NCI-H2196 (cell line): Measurements from ENCODE around the gene NKPD1.

ENCODE experiments used
- DNase-seq: peaks from one replicate; lab custom pipeline; 2025; ENCODE audit not compliant: unreplicated experiment; lab: John Stamatoyannopoulos, UW

The NKPD1 gene, protein sequence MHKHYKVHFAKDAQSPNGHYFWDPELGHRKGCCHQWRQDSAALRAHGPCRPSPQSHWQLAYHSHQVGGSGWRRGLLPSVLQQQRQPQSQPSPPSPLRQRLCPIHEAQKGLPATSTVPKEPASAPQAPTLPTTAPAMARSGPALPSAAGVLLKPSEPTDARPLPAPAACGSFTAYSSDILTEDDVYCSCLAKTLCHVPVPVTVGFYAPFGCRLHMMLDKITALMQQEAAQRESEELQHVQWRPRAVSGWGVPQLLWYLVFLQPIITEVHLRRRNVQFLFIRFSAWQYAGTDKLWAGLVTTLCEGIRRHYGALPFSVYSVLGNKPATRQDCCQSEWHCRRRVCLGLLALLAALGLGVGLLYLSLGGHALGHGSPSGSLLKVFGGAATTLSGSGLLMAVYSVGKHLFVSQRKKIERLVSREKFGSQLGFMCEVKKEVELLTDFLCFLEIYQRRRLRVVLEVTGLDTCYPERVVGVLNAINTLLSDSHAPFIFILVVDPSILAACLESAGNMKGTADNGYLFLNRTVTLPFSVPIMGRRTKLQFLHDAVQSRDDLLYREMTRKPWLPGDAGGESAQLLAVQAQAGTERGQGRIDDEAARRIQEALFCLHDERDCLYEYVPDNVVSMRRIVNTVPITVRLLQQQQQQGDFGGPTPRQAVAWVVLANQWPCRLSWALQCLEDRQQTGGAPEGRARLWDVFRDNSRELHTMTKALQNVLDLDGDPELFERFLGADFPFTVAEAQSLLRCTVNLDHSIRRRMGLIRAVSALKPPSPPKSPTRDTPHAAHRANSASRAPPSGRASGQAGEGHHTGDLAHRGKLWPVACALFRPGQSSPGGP

GRCh38 chr19:45160870-45161737 is at the start of gene NKPD1:
NKPD1 (minus strand) TSS chr19:45160982; CDS start chr19:45160150, 832 bp downstream.
- no peak for DNase-seq

DNA sequence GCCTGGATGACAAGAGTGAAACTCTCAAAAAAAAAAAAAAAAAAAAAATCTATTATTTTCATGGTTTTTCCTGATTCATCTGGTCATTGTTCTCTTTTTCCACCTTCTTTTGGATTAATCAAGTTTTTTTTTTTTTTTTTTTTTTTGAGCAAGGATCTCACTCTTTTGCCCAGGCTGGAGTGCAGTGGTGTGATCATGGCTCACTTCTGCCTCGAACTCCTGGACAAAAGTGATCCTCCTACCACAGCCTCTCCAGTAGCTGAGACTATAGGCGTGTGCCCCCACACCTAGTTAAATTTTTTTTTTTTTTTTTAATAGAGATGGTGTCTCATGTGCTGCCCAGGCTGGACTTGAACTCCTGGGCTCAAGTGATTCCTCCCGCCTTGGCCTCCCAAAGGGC is 45.5 kb upstream of the NKPD1 start:
- DNase-seq, result no peak

DNA sequence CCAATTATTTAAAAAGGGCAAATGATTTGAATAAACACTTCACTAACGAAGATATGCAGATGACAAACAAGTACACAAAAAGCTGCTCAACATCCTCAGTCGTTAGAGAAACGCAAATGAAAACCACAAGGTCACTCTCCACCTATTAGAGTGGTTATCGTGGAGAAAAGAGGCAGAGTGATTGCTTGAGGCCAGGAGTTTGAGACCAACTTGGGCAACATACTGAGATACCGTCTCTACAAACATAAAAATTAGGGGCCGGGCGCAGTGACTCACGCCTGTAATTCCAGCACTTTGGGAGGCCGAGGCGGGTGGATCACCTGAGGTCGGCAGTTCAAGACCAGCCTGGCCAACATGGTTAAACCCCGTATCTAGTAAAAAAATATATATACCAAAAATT is 45.0 kb upstream of the NKPD1 start:
- DNase-seq, result no peak

GRCh38 chr19:45202637-45203036 is 41.9 kb upstream of the NKPD1 start:
- DNase-seq, result no peak

GRCh38 chr19:45200568-45200967 is 39.8 kb upstream of the NKPD1 start:
- DNase-seq, result no peak

- no peak for DNase-seq
Measured at GRCh38 chr19:45195764-45196163, 35.0 kb upstream of the NKPD1 start.

DNA sequence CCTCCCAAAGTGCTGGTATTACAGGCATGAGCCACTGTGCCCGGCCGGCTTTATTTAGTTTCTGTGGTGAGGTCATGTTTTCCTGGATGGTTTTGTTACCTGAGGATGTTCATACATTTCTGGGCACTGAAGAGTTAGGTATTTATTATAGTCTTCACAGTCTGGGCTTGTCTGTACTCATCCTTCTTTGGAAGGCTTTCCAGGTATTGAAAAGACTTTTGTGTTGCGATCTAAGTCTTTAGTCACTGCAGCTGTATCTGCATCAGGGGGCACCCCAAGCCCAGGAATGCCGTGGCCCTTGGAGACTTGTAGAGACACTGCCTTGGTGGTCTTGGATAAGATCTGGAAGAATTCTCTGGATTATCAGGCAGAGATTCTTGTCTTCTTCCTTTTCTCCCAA is 30.6 kb upstream of the NKPD1 start:
- DNase-seq, result no peak

- DNase-seq, result no peak
Measured at GRCh38 chr19:45189971-45190370, 29.2 kb upstream of the NKPD1 start.

DNA sequence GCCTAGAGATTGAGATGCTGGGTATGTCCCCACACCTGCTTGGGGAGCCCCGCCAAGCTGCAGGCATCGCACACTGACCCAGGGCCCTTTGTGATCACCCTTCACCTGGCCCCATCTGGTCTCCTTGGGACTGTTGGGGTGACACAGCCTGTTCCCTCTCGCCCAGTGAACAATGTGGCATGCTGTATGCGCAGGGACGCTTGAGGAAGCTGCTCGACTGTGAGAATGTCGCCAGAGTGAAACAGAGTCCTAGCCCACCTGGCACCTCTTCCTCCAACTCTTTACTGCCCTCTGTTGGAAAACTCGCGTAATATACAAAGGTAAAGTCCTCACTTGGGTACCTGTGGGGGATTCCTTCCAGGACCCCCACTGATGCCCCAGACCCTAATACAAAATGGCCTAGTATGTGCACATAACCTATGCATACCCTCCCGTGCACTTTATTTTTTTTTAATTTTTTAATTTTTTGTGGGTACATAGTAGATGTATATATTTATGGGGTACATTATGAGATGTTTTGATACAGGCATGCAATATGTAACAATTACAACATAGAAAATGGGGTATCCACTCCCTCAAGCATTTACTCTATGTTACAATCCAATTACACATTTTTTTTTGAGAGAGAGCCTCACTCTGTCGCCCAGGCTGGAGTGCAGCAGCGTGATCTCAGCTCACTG is 26.8 kb upstream of the NKPD1 start:
- peak; percentile 66 for DNase-seq

- no peak for DNase-seq
Measured at GRCh38 chr19:45186509-45187334, 25.9 kb upstream of the NKPD1 start.

DNA sequence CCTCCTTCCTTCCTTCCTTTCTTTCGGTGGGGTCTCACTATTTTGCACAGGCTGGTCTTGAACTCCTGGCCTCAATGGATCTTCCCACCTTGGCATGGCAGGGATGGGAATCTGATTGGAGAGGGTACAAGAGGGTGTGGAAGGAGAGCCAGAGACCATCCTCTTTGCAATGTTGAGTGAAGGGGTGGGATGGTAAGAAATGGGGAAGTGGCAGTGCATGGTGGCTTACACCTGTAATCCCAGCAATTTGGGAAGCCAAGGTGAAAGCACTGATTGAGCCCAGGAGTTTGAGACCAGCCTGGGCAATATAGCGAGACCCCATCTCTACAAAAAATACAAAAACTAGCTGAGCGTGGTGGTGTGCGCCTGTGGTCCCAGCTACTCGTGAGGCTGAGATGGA is 23.3 kb upstream of the NKPD1 start:
- DNase-seq, result no peak

DNA sequence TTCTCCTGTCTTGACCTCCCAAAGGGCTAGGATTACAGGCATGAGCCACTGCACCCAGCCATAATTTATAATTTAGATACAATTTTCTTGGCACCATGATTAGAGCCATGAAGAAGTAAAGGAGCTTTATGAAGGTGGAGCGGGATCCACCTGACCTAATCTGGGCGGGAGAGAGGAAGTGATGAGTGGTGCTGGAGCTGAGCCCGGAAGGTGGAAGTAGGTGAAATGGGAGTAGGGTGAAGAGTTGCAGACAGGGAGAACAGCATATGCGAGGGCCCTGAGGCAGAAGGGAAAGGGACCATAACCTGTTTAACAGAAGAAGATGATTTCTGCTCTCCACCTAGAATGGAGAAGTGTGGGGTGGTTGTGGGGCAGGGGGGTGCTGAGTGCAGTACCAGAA is 22.0 kb upstream of the NKPD1 start:
- no peak for DNase-seq

DNA sequence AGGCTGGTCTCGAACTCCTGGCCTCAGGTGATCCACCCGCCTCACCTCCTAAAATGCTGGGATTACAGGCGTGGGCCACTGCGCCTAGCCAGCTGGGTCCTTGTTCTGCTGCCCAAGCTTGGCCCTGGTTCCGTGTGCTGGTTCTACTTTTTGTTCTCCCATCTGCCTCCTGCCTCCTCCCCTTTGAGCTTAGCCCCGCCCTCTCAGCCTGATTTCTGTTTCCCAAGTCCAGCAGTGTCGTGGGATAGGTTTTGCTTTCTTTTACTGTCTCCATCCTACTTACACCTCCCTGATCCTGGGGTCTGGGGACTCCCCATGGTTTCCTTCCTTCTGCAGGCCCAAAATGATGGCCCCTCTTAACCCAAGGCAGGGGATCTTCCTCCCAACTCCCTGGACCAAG is 20.2 kb upstream of the NKPD1 start:
- DNase-seq, result no peak

DNA sequence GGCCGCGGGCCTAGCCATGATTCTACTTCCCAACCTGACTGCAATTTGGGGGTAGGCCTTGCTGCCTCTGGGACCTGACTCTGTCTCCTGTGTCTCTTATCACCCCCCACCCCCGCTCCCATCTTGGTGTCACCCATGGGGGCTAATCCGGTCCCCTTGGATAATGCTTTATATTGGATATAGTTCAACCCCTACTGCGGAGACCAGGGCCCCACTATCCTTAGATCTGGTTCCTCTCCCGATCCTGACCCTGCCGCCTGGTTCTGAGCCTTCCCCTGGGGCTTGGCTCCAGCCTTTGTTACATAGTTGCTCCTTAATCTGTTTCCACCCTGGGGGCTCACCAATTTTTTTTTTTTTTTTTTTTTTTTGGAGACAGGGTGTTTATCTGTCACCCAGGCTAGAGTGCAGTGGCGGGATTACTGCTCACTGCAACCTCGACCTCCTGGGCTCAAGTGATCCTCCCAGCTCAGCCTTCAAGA is 19.1 kb upstream of the NKPD1 start:
- no peak for DNase-seq

DNA sequence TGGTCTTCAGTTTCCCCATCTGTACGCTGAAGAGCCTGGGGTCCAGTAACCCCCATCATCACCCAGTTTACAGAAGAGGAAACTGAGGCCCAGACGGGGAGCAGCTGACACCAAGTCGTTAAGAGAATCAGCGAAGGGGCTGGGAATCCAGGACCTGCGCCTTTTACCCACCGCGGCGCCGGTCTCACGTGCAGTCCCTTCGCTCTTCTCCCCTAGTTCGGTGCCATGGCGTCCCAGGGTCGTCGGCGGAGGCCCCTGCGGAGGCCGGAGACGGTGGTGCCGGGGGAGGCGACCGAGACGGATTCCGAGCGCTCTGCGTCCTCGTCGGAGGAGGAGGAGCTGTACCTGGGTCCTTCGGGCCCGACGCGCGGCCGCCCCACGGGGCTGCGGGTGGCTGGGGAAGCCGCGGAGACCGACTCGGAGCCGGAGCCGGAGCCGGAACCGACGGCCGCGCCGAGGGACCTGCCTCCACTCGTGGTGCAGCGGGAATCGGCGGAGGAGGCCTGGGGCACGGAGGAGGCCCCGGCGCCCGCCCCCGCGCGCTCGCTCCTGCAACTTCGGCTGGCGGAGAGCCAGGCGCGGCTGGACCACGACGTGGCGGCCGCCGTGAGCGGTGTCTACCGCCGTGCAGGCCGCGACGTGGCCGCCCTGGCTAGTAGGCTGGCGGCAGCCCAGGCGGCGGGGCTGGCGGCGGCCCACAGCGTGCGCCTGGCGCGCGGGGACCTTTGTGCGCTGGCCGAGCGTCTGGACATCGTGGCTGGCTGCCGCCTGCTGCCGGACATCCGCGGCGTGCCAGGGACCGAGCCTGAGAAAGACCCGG is 18.5 kb upstream of the NKPD1 start:
- DNase-seq, result no peak

DNA sequence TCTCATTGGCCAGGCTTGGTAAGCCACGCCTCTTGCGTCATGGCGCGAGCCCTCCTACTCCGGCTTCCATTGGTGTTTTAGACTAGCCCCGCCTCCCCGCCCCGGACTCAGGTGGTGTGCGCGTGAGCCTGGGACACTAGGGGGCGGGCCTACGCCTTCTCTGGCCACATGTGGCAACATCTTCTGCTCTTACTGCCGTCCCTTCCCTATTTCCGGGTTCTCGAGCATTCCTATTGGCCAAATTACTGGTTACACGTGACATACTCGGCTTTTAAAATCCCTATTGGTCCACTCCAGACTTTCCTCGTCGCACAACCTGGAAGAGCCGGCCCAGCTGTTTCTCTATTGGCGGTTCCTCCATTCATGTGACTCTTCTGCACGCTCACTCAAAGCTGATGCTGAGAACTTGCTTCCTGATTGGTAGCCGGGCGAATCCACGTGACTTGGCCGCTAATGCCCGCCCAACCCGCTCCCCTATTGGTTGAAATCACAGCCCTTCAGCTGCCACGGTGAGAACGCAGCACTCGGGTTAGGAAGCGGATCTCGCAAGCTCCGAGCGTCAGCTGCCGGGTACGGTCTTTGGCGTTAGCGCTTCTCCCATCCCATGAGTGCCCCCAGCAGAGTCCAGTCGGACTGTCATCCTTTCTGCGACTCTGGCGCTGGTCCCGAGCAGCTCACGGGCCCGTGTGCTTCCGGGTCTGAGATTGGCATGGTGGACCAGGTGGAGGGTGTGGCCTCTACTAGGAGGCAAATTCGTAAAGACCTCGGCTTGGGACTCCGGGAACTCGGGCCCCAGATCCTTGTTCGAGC is 17.7 kb upstream of the NKPD1 start, which contains the start of gene BLOC1S3:
Gene BLOC1S3, plus strand, starts transcription at position 523 of the 810 bp plus-strand sequence. CDS start 513 bp downstream, outside the sequence.
- peak; percentile 100 for DNase-seq

GRCh38 chr19:45177817-45178261 is 17.1 kb upstream of the NKPD1 start, which contains the start of gene TRAPPC6A:
TRAPPC6A (minus strand) TSS chr19:45178237; CDS start chr19:45178218, 19 bp downstream.
- DNase-seq, result no peak
